H1 (cell line): Measurements from ENCODE around the gene KMT2E.

Experiments used
- ASH2L ChIP-seq: fragments of 200-600, 300-600 bp; sonication (generic); IDR thresholded peaks from one replicate; pipeline ENCODE4 v1.7.1; 2017; ENCODE audit warnings: low read length
- BRCA1 ChIP-seq: IDR thresholded peaks from 2 replicates; pipeline ENCODE4 v1.6.1; 2012; ENCODE audit warnings: low read depth, low read length, improper control_type of control experiment
- CREB1 ChIP-seq: IDR thresholded peaks from 2 replicates; pipeline ENCODE4 v1.6.1; 2012; ENCODE audit warnings: inconsistent platforms
- EZH2 ChIP-seq: fragments of 200-600 bp; sonication (generic); IDR thresholded peaks from 2 replicates; pipeline ENCODE4 v1.7.1; 2012; ENCODE audit warnings: low read depth, mild to moderate bottlenecking, moderate library complexity, low read length, inconsistent platforms; ENCODE audit not compliant: severe bottlenecking
- GTF2F1 ChIP-seq: IDR thresholded peaks from 2 replicates; pipeline ENCODE4 v1.6.1; 2012; ENCODE audit warnings: low read depth, low read length, improper control_type of control experiment, borderline replicate concordance
- HDAC6 ChIP-seq: IDR thresholded peaks from one replicate; pipeline ENCODE4 v1.7.1; 2012; ENCODE audit warnings: low read depth, mild to moderate bottlenecking, inconsistent platforms, low read length, moderate library complexity
- MAFK ChIP-seq: IDR thresholded peaks from 2 replicates; pipeline ENCODE4 v1.6.1; 2012; ENCODE audit warnings: low read depth, mild to moderate bottlenecking, improper control_type of control experiment, low read length
- POLR2A ChIP-seq, 2 experiments: IDR thresholded peaks; 1 replicate in 1 of 2; 2 replicates in 1 of 2; pipeline ENCODE4 v1.6.1; 2011; ENCODE audit warnings: low read depth in 2 of 2, low read length in 2 of 2, mild to moderate bottlenecking in 2 of 2; ENCODE audit errors: control extremely low read depth in 1 of 2
- POLR2AphosphoS5 ChIP-seq: IDR thresholded peaks from 2 replicates; pipeline ENCODE4 v1.6.1; 2011; ENCODE audit warnings: low read depth, low read length
- SIN3A ChIP-seq, 2 experiments: IDR thresholded peaks in 1 of 2; conservative IDR thresholded peaks in 1 of 2; 2 replicates each; pipeline ENCODE4 v1.6.1; 2011 to 2012; ENCODE audit warnings: low read length in 2 of 2, improper control_type of control experiment in 1 of 2, low read depth in 1 of 2, mild to moderate bottlenecking in 1 of 2
- YY1 ChIP-seq: IDR thresholded peaks from 2 replicates; pipeline ENCODE4 v1.6.1; 2011; ENCODE audit warnings: low read depth, mild to moderate bottlenecking, low read length
- ZNF274 ChIP-seq: IDR thresholded peaks from 2 replicates; pipeline ENCODE4 v1.7.0; 2012; ENCODE audit warnings: low read length, borderline replicate concordance; ENCODE audit errors: extremely low read depth
- TF ChIP-seq, protein P1 (sequence below), 3 experiments: IDR thresholded peaks; 1 replicate in 2 of 3; 2 replicates in 1 of 3; pipeline versions ENCODE4 v1.5.1 to v1.6.1; 2011; ENCODE audit warnings: low read length in 3 of 3, mild to moderate bottlenecking in 3 of 3, inconsistent platforms in 2 of 3, low read depth in 1 of 3, moderate library complexity in 1 of 3; ENCODE audit not compliant: insufficient read depth in 1 of 3; ENCODE audit errors: control extremely low read depth in 1 of 3
- TF ChIP-seq, protein P2 (sequence below): IDR thresholded peaks from 2 replicates; pipeline ENCODE4 v1.6.1; 2011; ENCODE audit warnings: low read depth, mild to moderate bottlenecking, low read length; ENCODE audit not compliant: insufficient read depth

DNA sequence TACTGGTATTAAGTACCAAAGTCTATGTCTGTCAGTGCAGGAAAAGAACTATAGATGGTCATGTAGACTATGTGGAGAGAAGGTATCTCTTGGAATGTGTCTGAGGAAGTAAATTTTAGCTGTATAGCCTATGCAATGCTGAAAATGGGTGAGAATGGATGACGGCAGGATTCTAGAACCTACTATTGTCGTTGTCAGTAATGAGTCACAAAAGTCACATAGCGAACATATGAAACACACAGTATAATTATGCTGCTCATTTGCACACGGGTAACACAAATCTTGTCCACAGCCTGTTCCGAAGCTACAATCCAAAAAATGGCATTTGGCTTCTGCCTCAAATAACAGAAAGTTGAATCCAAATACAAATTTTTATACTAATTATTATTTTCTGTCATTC, 33.6 kb upstream of the KMT2E start:
- TF ChIP-seq, protein P1, sequence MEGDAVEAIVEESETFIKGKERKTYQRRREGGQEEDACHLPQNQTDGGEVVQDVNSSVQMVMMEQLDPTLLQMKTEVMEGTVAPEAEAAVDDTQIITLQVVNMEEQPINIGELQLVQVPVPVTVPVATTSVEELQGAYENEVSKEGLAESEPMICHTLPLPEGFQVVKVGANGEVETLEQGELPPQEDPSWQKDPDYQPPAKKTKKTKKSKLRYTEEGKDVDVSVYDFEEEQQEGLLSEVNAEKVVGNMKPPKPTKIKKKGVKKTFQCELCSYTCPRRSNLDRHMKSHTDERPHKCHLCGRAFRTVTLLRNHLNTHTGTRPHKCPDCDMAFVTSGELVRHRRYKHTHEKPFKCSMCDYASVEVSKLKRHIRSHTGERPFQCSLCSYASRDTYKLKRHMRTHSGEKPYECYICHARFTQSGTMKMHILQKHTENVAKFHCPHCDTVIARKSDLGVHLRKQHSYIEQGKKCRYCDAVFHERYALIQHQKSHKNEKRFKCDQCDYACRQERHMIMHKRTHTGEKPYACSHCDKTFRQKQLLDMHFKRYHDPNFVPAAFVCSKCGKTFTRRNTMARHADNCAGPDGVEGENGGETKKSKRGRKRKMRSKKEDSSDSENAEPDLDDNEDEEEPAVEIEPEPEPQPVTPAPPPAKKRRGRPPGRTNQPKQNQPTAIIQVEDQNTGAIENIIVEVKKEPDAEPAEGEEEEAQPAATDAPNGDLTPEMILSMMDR (IDR thresholded peaks at IDR 0.05; ENCODE audit: control extremely low read depth in 1 of 3, insufficient read depth in 1 of 3, low read depth in 1 of 3, low read length in 3 of 3): no peak
- no peak for TF ChIP-seq HDAC6
- TF ChIP-seq POLR2A (IDR thresholded peaks at IDR 0.05; ENCODE audit: control extremely low read depth in 1 of 2, low read depth in 2 of 2, low read length in 2 of 2): no peak
- TF ChIP-seq POLR2AphosphoS5: no peak
- TF ChIP-seq EZH2: no peak
- no peak for TF ChIP-seq GTF2F1
- no peak for TF ChIP-seq ZNF274
- TF ChIP-seq SIN3A (conservative IDR thresholded peaks at IDR 0.05 in 1 of 2, IDR thresholded peaks at IDR 0.05 in 1 of 2; ENCODE audit: low read depth in 1 of 2, low read length in 2 of 2): no peak
- no peak for TF ChIP-seq MAFK
- TF ChIP-seq ASH2L: no peak
- no peak for TF ChIP-seq CREB1
- no peak for TF ChIP-seq YY1
- no peak for TF ChIP-seq BRCA1
- TF ChIP-seq, protein P2, sequence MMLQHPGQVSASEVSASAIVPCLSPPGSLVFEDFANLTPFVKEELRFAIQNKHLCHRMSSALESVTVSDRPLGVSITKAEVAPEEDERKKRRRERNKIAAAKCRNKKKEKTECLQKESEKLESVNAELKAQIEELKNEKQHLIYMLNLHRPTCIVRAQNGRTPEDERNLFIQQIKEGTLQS: no peak
